Gastrocnemius medialis (tissue), 4 donors: ENCODE results near the gene LSS.

Experiments used
- POLR2A ChIP-seq, 2 donors: fragments of 450-650 bp; IDR thresholded peaks; one replicate each; pipeline ENCODE4 v1.6.1; 2017; ENCODE audit warnings: antibody characterized with exemption in 2 of 2, mild to moderate bottlenecking in 2 of 2, moderate library complexity in 2 of 2
- TF ChIP-seq, protein P1 (sequence below), 5 experiments: fragments of 450-650 bp in 3 of 5; fragments of 200-600 bp in 2 of 5; sonication (generic) in 2 of 5; IDR thresholded peaks in 4 of 5; conservative IDR thresholded peaks in 1 of 5; 1 replicate in 4 of 5; 2 replicates in 1 of 5; pipeline ENCODE4 v1.5.1; 2016 to 2019; ENCODE audit warnings: antibody characterized with exemption in 5 of 5, mild to moderate bottlenecking in 3 of 5, moderate library complexity in 3 of 5

DNA sequence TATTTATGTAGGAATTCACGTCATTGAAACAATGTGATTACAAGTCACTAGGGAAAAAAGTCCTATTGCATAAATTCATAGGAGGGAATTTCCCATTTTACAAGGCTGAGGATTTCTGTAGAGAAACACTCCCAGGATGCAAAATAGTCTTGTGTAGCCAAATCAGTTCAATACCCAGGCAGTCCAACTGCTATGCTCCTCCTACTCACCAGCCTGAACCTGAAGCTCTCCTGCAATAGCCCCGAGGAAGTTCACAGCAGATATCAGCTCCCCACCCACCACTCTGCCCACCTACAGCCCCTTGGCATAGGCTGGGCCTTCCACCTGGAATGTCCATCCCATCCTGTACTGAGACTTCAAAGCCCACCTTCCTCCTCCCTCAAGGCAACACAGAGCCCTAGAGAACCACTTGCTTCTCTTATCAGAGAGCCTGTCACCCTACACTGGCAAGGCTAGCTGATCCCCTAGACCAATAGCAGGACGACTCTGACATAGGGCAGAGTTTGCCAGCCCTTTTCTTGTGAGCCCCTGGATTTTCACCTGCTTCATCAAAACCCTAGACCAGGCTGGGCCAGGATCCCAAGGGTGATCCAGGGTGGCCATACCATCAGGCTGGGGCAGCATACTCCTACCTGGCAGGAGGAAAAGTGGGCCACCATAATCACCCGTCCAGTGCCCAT lies 1.5 kb downstream of the LSS start:
- TF ChIP-seq, protein P1, sequence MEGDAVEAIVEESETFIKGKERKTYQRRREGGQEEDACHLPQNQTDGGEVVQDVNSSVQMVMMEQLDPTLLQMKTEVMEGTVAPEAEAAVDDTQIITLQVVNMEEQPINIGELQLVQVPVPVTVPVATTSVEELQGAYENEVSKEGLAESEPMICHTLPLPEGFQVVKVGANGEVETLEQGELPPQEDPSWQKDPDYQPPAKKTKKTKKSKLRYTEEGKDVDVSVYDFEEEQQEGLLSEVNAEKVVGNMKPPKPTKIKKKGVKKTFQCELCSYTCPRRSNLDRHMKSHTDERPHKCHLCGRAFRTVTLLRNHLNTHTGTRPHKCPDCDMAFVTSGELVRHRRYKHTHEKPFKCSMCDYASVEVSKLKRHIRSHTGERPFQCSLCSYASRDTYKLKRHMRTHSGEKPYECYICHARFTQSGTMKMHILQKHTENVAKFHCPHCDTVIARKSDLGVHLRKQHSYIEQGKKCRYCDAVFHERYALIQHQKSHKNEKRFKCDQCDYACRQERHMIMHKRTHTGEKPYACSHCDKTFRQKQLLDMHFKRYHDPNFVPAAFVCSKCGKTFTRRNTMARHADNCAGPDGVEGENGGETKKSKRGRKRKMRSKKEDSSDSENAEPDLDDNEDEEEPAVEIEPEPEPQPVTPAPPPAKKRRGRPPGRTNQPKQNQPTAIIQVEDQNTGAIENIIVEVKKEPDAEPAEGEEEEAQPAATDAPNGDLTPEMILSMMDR (IDR thresholded peaks at IDR 0.05 in 4 of 5, conservative IDR thresholded peaks at IDR 0.05 in 1 of 5) = no peak
- no peak for TF ChIP-seq POLR2A (IDR thresholded peaks at IDR 0.05)
